ENCODE data around the gene EXOC2. TPM values are rescaled to one million over a fixed set of nuclear protein-coding genes. Genes with fewer than 3 reads are reported as not detected.
"Not testable (repeated sequence)": the region's sequence is repeated elsewhere in the genome, so short reads cannot be mapped to it uniquely, and the experiment has no call there.

Gene EXOC2
- total RNA-seq, 1 donor from 2014 or later = 48.4 TPM

GRCh38 chr6:680251-680650, 12.7 kb downstream of the EXOC2 start:
- DNase-seq (ENCODE audit: low read depth) = no peak

- DNase-seq (ENCODE audit: low read depth) = no peak
Observed at GRCh38 chr6:679282-679681, 13.7 kb downstream of the EXOC2 start.

GRCh38 chr6:678520-678919, 14.4 kb downstream of the EXOC2 start:
- no peak for DNase-seq (ENCODE audit: low read depth)

DNA sequence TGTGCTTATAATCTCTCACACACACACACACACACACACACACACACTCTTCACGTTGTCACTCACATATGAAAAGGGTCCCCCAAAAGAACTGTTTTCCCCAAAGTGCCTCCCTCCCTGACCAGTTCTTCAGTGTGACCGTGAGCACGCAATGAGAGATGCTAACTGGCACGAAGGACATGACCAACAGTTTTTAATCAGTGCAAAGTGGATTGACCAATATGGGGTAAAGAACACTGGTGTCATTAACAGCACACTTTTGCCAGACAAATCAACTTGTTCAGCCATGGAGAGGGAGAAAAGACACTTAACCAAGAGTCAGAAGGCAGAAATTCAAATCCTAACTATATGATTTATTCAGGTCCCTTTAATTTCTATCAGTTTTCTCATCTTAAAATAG, 15.0 kb downstream of the EXOC2 start:
- DNase-seq (ENCODE audit: low read depth) = no peak

- DNase-seq (ENCODE audit: low read depth) = no peak
Observed at GRCh38 chr6:674956-675355, 18.0 kb downstream of the EXOC2 start.

GRCh38 chr6:674406-674805, 18.5 kb downstream of the EXOC2 start:
- no peak for DNase-seq (ENCODE audit: low read depth)

- DNase-seq (ENCODE audit: low read depth) = no peak
Observed at GRCh38 chr6:667253-667927, 25.5 kb downstream of the EXOC2 start.

- DNase-seq (ENCODE audit: low read depth) = no peak
Observed at GRCh38 chr6:665403-666267, 27.3 kb downstream of the EXOC2 start.

DNA sequence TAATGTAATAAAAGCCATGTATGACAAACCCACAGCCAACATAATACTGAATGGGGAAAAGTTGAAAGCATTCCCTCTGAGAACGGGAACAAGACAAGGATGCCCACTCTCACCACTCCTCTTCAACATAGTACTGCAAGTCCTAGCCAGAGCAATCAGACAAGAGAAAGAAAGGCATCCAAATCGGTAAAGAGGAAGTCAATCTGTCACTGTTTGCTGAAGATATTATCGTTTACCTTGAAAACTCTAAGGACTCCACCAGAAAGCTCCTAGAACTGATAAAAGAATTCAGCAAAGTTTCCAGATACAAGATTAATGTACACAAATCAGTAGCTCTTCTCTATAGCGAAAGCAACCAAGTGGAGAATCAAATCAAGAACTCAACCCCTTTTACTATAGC, 29.2 kb downstream of the EXOC2 start:
- not testable (repeated sequence) for DNase-seq (ENCODE audit: low read depth)

DNA sequence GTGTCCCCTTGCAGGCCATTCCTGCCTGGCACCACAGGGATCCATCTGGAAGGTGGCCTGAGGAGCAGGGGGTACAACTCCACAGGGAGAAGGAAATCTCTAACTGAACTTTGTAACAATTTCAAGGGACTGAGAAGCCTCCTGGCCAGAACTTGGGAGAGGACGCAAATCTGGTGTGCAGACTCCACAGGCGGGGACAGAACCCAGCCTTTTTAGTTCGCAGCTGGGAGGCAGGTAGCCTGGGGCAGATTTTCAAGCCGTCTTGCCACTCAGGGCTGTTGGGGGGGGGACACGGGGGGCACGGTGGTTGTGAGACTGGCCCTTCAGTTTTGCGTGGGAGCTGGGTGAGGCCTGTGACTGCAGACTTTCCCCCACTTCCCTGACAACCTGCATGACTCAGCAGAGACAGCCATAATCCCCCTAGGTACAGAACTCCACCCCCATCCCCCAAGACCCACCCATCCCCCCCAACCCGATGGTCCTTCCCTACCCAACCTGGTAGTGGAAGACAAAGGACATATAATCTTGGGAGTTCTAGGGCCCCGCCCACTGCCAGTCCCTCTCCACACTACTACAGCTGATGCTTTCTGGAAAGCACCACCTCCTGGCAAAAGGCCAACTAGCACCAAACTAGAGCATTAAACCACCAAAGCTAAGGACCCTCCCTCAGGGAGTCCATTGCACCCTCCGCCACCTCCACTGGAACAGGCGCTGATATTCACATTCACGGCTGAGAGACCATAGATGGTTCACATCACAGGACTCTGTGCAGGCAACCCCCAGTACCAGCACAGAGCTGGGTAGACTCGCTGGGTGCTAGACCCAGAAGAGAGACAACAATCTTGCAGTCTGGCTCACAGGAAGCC, 33.0 kb downstream of the EXOC2 start:
- no peak for DNase-seq (ENCODE audit: low read depth)

DNA sequence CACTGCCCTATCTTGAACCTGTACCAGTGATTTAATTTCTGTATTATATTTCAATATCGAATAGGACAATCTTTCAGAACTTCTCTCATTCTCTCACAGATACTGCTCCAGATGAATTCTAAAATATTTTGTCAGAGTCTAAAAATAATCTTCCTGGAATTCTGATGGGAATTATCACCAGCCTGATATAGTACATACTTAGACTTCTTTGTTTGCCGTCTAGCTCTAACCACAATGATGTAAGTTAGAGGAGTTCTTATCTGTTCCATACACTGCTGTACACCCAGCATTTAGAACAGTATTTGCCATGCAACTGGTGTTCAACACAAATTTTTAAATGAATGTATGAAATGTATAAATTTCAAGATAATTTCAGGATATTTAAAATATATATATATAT, 34.7 kb downstream of the EXOC2 start:
- no peak for DNase-seq (ENCODE audit: low read depth)

DNA sequence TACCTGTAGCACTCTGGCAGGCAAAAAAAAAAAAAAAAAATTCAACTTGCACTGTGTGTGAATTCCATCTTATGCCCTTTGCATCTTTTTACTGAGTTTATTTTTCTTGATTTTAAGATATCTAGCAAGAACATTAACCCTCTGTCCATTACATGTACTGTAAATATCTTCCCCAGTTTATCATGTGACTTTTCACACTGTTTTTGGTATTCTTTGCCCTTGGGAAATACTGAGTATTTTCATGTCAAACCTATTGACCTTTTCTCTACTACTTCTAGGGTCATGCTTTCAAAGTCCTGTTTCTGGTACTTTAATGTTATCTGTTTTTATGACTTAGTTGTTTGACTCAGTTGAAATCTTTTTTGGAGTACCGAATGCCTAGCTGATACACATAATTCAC, 35.2 kb downstream of the EXOC2 start:
- no peak for DNase-seq (ENCODE audit: low read depth)

GRCh38 chr6:656460-657252, 36.3 kb downstream of the EXOC2 start, which contains the start of gene HUS1B:
Gene HUS1B, minus strand, starts transcription at chr6:657100. Its CDS starts 156 bp downstream, at chr6:656944.
- DNase-seq (ENCODE audit: low read depth) = no peak

- no peak for DNase-seq (ENCODE audit: low read depth)
Observed at GRCh38 chr6:654136-654535, 38.8 kb downstream of the EXOC2 start.

- no peak for DNase-seq (ENCODE audit: low read depth)
Observed at GRCh38 chr6:652865-653264, 40.1 kb downstream of the EXOC2 start.

GRCh38 chr6:650098-650497, 42.8 kb downstream of the EXOC2 start:
- no peak for DNase-seq (ENCODE audit: low read depth)

DNA sequence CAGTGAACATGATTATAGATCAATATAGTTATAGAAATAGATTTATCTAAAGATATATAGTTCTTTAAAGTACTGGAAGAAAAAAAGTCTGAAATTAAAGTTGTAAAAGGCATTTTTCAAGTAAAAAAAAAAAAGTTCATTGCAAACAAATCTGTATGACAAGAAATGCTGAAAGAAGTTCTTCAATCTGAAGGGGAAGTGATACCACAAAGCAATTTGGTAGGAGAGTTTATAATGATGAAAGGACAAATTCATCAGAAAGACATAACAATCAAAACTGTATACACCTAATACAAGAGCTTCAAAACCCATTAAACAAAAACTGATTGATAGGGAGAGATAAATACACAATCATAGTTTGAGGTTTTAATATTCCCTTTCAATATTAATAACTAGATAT, 50.1 kb downstream of the EXOC2 start:
- DNase-seq (ENCODE audit: low read depth) = no peak

GRCh38 chr6:641225-641985, 51.5 kb downstream of the EXOC2 start:
- no peak for DNase-seq (ENCODE audit: low read depth)

- DNase-seq (ENCODE audit: low read depth) = no peak
Observed at GRCh38 chr6:636488-636887, 56.5 kb downstream of the EXOC2 start.

DNA sequence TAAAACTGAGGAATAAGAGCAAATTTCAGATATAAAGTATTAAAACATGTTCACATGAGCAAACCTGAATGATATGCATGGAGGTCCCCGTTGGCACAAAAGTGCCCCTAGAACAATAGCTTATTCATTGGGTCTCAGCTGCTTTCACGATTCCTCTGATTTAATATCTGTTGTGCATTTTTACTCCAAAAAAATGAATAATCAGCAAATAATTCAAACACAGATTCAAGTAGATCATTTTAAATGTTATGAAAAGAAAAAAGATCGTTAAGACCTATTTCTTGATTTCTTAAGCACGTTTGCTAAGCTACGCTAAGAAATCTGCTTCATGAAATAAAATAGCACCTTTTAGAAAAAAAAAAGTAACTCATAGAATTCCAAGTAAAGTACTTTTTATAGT, 57.7 kb downstream of the EXOC2 start:
- DNase-seq (ENCODE audit: low read depth) = no peak

DNA sequence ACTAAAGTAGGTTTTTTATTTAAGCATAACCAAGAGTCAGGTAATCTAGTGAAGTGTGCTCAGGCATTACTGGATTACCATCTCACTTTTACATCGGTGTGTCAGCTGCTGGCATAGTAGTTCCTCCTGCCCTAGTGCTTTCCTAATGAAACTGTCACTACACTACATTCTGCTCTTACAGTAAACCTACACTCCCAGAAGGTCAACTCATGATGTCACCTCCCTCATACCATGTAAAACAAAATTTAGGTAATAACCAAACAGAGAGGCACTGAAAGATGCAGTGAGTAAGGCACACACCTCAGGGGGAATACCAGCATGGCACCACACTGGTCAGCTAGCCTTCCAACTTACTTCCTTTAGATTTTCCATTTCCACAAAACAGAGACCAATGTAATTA, 59.3 kb downstream of the EXOC2 start:
- DNase-seq (ENCODE audit: low read depth) = no peak
